Middle frontal gyrus (tissue), 1 donor: Measurements from ENCODE around the gene SIX1.

ENCODE experiments used
- DNase-seq: peaks from one replicate; pipeline ENCODE4 v3.0.0-alpha.2; 2015; ENCODE audit warnings: low spot score; ENCODE audit errors: extremely low spot score

The SIX1 gene

DNA sequence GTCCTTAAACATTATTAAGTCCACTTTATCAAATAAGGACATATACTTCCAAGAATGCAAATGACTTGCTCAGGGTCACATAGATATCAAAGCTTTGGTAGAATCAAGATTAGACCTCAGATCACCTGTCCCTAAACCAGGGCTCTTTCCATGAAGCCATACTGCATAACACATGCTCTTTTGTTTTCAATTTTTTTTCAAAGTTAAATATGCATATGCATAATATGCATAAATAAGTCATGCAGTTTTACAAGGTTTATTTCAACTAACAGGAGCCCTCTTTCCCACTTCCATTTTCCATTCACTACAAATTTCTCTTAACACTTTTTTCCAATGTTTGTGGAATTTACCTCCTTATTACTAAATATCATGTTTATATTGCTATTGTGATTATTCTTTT is 53.1 kb downstream of the SIX1 start:
- no peak for DNase-seq

DNA sequence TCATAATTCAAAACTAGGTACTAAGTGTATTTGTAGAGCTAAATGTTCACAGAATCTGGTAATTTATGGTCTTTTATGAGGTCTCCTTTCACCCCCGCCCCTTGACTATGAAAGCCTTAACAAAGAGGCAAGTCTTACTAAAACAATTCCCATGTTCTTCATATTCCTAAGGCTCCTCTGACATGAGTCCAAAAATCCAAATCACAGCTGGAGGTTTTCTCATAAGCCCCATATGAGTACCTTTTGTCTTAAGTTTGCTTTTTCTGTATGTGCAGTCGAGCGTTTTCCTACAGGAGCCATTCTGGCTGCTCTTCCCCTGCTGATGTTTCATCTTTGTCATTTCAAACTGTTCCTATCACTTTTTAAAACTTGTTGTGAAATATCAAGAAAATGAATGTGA is 55.2 kb downstream of the SIX1 start:
- no peak for DNase-seq
